ENCODE data around the gene NME9.

The NME9 gene

GRCh38 chr3:138267083-138267482 lies 62.6 kb downstream of the NME9 start:
- TF ChIP-seq, protein P1, sequence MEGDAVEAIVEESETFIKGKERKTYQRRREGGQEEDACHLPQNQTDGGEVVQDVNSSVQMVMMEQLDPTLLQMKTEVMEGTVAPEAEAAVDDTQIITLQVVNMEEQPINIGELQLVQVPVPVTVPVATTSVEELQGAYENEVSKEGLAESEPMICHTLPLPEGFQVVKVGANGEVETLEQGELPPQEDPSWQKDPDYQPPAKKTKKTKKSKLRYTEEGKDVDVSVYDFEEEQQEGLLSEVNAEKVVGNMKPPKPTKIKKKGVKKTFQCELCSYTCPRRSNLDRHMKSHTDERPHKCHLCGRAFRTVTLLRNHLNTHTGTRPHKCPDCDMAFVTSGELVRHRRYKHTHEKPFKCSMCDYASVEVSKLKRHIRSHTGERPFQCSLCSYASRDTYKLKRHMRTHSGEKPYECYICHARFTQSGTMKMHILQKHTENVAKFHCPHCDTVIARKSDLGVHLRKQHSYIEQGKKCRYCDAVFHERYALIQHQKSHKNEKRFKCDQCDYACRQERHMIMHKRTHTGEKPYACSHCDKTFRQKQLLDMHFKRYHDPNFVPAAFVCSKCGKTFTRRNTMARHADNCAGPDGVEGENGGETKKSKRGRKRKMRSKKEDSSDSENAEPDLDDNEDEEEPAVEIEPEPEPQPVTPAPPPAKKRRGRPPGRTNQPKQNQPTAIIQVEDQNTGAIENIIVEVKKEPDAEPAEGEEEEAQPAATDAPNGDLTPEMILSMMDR (IDR thresholded peaks at IDR 0.05; ENCODE audit: insufficient read depth, low read length, poor library complexity, severe bottlenecking): no peak
- no peak for DNase-seq (ENCODE audit: extremely low read depth, insufficient read length)
- Histone ChIP-seq H3K36me3 (ENCODE audit: control insufficient read depth, insufficient read depth, low read length) (peaks cover 3% of the 10 kb centered on the region), H3K4me3 (replicated peaks; ENCODE audit: low read depth, low read length) (no peak overlapping the region), H3K27me3 (replicated peaks; ENCODE audit: control insufficient read depth, insufficient read depth, low read length) (no peaks in the 10 kb centered on the region)

DNA sequence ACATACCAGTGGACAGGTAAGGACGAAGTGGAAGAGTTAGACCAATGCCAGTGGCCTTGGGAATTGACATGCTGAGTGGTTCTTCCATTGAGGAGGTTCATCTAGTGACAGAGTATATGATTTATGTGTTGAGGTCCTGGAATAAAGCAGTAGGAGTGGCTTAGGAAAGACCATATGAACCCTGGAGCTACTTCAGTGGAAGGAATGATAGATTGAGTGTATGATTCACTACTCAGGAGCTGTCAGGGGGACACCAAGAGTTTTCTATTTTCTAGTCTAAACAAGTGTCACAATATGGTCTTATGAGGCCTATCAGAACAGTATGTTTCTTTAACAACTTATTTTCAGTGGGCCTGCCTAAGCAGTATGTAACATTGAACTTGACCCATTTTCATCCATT lies 63.9 kb downstream of the NME9 start:
- H3K36me3 ChIP-seq (ENCODE audit: control insufficient read depth, insufficient read depth, low read length): peaks cover 3% of the 10 kb centered on the region

GRCh38 chr3:138263104-138263503 lies 66.5 kb downstream of the NME9 start:
- H3K36me3 ChIP-seq (ENCODE audit: control insufficient read depth, insufficient read depth, low read length): peaks cover 2% of the 10 kb centered on the region
- H3K27me3 ChIP-seq (replicated peaks; ENCODE audit: control insufficient read depth, insufficient read depth, low read length): no peaks in the 10 kb centered on the region
- H3K4me3 ChIP-seq (replicated peaks; ENCODE audit: low read depth, low read length): no peak overlapping the region
- TF ChIP-seq, protein P1 (IDR thresholded peaks at IDR 0.05; ENCODE audit: insufficient read depth, low read length, poor library complexity, severe bottlenecking): no peak
- DNase-seq (ENCODE audit: extremely low read depth, insufficient read length): no peak

More for the DNA sequence above, 63.9 kb downstream of the NME9 start:
- TF ChIP-seq, protein P1 (IDR thresholded peaks at IDR 0.05; ENCODE audit: insufficient read depth, low read length, poor library complexity, severe bottlenecking): no peak
- no peak overlapping the region for H3K4me3 ChIP-seq (replicated peaks; ENCODE audit: low read depth, low read length)
- DNase-seq (ENCODE audit: extremely low read depth, insufficient read length): no peak
- no peaks in the 10 kb centered on the region for H3K27me3 ChIP-seq (replicated peaks; ENCODE audit: control insufficient read depth, insufficient read depth, low read length)

DNA sequence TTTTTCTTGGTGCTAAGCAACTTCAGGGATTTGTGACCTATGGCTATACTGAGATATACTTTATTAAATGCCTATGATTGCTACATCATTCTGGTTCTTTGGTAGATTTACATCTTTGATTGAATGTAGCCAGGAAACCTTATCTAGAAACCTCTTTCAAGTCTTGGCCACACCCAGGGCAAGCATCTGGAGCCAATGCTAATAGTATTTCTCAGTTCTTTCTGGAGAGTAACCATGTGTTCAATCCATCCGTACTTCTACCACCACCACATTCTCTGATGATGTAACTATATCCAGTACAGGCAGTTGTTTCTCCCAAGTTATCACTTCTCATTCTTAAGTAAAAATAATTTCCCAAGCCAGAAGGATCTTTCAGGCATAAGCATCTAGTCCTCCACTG lies 69.0 kb downstream of the NME9 start:
- DNase-seq (ENCODE audit: extremely low read depth, insufficient read length): no peak
- H3K36me3 ChIP-seq (ENCODE audit: control insufficient read depth, insufficient read depth, low read length): no peaks in the 10 kb centered on the region; the same call in 1 of the 2 replicates
- H3K4me3 ChIP-seq (replicated peaks; ENCODE audit: low read depth, low read length): no peak overlapping the region
- H3K27me3 ChIP-seq (replicated peaks; ENCODE audit: control insufficient read depth, insufficient read depth, low read length): no peaks in the 10 kb centered on the region
- TF ChIP-seq, protein P1 (IDR thresholded peaks at IDR 0.05; ENCODE audit: insufficient read depth, low read length, poor library complexity, severe bottlenecking): no peak

GRCh38 chr3:138259126-138259525 lies 70.5 kb downstream of the NME9 start:
- Histone ChIP-seq H3K4me3 (replicated peaks; ENCODE audit: low read depth, low read length) (no peak overlapping the region), H3K27me3 (replicated peaks; ENCODE audit: control insufficient read depth, insufficient read depth, low read length) (no peaks in the 10 kb centered on the region), H3K36me3 (ENCODE audit: control insufficient read depth, insufficient read depth, low read length) (no peaks in the 10 kb centered on the region; the same call in 1 of the 2 replicates)
- TF ChIP-seq, protein P1 (IDR thresholded peaks at IDR 0.05; ENCODE audit: insufficient read depth, low read length, poor library complexity, severe bottlenecking): no peak
- no peak for DNase-seq (ENCODE audit: extremely low read depth, insufficient read length)

DNA sequence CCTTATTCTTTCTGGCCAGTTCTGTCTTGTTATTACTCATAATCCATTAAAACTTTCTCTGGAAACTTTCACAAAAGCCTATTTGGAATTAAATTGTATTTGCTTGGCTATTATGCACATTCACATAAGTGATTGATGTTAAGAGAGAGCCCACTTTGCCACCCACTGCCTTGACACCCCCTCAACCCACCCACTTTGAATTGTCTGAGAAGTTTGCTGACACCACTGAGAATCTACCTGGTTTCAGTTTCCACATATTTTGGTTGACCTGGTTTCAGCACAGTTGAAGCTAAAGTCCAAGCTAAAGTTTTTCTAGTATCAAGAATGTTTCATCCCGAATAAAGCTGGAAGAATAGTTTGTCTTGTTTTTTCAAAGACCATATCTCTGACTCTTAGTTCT lies 71.7 kb downstream of the NME9 start:
- Histone ChIP-seq H3K36me3 (ENCODE audit: control insufficient read depth, insufficient read depth, low read length) (no peaks in the 10 kb centered on the region; the same call in 1 of the 2 replicates), H3K4me3 (replicated peaks; ENCODE audit: low read depth, low read length) (no peak overlapping the region), H3K27me3 (replicated peaks; ENCODE audit: control insufficient read depth, insufficient read depth, low read length) (no peaks in the 10 kb centered on the region)
- TF ChIP-seq, protein P1 (IDR thresholded peaks at IDR 0.05; ENCODE audit: insufficient read depth, low read length, poor library complexity, severe bottlenecking): no peak
- no peak for DNase-seq (ENCODE audit: extremely low read depth, insufficient read length)
